Measurements from ENCODE around the gene C21orf91.

- TF ChIP-seq POLR2A (IDR thresholded peaks at IDR 0.05) (no peak), CTCF (IDR thresholded peaks at IDR 0.05) (no peak), POLR2AphosphoS5 (IDR thresholded peaks at IDR 0.05) (no peak)
Observed at GRCh38 chr21:17781524-17781923, 37.6 kb downstream of the C21orf91 start.
